A673 (cell line): Measurements from ENCODE around the gene UTRN.

Experiments
- EZH2 ChIP-seq: fragments of 200-600 bp; sonication (generic); IDR thresholded peaks from 2 replicates; pipeline ENCODE4 v1.6.1; 2017; ENCODE audit warnings: borderline replicate concordance, low read depth, mild to moderate bottlenecking, mixed read lengths, antibody characterized with exemption, low read length; ENCODE audit not compliant: poor library complexity, severe bottlenecking
- TF ChIP-seq, protein P1 (sequence below): fragments of 300-800, 200-600 bp; sonication (generic); conservative IDR thresholded peaks from 2 replicates; pipeline ENCODE4 v1.5.1; 2017; ENCODE audit warnings: low read depth, mild to moderate bottlenecking, antibody characterized with exemption, low read length, moderate library complexity, mixed read lengths

- TF ChIP-seq, protein P1, sequence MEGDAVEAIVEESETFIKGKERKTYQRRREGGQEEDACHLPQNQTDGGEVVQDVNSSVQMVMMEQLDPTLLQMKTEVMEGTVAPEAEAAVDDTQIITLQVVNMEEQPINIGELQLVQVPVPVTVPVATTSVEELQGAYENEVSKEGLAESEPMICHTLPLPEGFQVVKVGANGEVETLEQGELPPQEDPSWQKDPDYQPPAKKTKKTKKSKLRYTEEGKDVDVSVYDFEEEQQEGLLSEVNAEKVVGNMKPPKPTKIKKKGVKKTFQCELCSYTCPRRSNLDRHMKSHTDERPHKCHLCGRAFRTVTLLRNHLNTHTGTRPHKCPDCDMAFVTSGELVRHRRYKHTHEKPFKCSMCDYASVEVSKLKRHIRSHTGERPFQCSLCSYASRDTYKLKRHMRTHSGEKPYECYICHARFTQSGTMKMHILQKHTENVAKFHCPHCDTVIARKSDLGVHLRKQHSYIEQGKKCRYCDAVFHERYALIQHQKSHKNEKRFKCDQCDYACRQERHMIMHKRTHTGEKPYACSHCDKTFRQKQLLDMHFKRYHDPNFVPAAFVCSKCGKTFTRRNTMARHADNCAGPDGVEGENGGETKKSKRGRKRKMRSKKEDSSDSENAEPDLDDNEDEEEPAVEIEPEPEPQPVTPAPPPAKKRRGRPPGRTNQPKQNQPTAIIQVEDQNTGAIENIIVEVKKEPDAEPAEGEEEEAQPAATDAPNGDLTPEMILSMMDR = no peak
- TF ChIP-seq EZH2 = no peak
Observed at GRCh38 chr6:144330017-144330987, 45.2 kb downstream of the UTRN start.
